Stimulated activated CD8-positive, alpha-beta memory T cell treated with anti-CD3 and anti-CD28 coated beads, Interleukin-12 subunit alpha, Interleukin-12 subunit beta, amount 100 ng/mL, for 1 hour (primary cell): Measurements from ENCODE around the gene GNAS.
"Not testable (repeated sequence)": the region's sequence is repeated elsewhere in the genome, so short reads cannot be mapped to it uniquely, and the experiment has no call there.

Experiments used
- DNase-seq: peaks from one replicate; pipeline ENCODE4 v3.0.0-alpha.2; 2020; ENCODE audit warnings: low read depth

GNAS gene

DNA sequence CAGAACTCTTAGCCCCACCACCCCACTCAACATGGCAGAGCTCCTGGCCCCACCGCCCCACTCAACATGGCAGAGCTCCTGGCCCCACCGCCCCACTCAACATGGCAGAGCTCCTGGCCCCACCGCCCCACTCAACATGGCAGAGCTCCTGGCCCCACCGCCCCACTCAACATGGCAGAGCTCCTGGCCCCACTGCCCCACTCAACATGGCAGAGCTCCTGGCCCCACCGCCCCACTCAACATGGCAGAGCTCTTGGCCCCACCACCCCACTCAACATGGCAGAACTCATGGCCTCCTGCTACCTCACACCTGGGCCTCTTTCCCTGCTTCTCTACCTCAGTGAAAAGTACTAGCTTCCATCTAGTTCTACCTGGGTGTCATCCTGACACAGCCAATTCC, 23.7 kb upstream of the GNAS start:
- not testable (repeated sequence) for DNase-seq

DNA sequence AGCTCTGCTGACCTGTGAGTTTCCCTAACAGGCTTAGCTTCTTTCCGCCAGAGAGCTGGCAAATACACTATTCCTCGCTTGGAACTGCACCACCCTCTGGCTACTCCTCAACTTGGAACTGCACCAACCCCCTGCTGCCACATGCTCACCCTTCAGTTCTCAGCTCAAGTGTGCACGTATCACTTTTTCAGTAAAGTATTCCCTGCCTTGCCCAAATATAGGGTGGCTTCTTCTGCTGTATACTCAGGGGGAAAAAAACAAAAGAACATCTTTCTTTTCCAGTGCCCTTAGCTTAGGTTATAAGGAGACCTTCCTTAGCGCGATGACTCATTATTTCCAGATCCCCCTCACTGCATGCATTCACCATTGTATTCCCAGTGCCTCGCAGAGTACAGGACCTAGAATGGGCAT, 23.0 kb upstream of the GNAS start:
- DNase-seq, result no peak

DNA sequence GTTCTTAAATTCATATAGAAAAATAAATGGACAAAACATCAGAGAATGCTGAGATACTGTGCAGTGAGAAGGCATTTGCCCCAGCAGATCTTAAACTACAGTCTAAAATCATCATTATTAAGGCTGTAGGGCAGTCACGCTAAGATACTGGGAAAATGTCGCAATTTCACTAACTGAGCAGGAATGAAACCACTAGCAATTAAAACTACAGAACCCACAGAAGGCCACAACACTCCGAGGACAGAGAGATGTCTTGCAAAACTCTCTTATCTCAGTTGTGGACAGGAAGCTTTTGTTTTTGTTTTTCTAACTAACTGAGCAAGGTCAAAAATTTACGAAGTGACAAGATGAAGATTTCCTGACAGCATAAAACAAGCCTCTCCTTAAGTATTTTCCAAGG, 20.1 kb upstream of the GNAS start:
- no peak for DNase-seq

DNA sequence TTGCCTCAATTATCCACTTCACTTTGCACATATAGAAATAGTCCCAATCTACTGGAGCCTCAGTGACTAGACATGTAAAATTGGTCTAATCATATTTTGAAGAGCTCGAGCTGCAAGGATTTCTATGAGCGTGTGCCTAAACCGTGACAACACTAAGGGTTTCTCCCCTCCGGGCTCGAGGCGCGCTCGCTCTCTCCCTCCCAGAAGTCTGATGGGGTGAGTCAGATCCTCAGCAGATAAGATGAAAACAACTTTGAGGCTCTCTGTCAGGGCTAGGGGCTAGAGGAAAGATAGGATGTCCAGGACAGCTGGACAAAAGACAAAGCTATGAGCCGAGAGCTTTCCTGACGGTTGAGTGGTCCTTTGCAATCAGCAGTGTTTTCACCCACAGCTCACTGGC, 18.6 kb upstream of the GNAS start:
- DNase-seq, result no peak

DNA sequence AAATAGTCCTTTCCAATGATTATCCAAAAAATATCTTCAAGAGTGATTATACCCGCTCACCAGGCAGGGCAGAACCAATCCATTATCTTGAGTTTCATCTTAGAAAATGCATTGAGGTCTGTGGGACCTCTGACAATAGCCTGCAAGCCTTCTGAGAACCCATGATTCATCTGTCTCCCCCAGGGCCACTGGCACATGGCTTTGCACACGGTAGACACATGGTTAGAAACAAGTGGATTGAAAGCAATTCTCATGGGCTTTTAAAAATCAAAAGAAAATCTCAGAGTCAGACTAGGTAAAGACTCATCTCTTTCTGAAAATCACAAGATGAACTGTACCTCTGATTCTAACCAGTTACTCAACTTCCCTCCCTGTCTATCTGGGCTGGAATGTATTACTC, 17.3 kb upstream of the GNAS start:
- no peak for DNase-seq

DNA sequence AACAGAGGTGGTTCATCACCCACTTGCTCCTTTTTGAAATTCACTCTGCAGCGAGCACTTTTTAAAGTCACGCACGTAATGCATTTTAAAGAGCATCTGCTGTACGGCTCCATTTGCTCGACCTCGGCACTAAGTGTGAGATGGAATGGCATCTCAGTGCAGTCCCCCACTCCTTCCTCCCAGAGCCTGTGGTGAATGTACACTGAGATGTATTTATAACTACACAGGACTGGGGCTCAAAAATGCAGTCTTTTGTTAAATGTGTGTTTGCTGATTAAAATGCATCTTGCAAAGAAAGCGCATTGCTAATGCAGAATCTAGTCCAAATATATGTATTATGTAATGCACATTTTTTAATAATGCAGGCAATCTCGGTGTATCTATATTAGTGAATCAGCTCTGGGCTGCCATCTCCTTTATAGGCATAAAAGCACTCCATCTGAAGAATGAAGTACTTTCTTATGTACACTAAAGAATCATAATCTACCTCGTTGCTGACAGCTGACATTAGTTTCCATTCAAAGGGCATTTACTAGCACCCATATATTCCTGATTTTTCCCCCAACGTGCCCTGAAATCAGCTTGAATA, 15.8 kb upstream of the GNAS start:
- DNase-seq, result no peak

DNA sequence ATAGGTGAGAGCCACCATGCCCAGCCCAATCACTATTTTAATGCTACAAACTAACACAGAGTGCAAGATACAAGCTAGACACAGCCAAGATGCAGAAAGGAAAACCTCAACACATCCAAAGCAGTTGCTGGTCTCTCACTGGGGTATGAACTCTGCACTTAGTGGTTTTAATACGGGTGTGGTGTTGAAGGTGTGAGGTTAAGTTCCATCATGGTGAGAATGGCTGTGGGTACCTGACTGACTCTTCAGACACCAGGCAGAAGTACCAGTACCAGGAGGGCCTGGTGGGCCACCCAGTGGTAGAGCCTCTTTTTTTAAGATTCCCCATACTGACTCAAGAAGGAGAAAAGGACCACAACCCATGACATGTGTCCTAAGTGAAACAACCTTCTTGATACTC, 14.8 kb upstream of the GNAS start:
- no peak for DNase-seq

DNA sequence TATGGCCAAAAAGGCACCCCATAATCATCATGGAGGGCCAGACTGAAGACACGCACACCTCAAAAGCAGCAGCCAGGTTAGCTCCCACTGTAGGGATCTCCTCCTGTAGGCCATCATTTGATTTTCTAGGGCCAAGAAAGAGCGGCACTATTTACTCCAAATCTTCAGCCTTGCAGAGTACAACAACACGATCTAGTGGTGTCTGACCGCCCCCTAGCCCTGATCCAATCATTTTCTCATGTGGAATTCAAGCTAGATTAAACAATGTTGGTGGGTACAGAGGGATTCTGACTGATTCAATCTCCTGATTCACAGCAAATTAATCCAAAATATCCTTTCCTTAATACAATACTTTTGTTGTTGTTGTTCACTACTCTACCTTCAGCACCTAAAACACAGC, 14.3 kb upstream of the GNAS start:
- DNase-seq, result no peak

DNA sequence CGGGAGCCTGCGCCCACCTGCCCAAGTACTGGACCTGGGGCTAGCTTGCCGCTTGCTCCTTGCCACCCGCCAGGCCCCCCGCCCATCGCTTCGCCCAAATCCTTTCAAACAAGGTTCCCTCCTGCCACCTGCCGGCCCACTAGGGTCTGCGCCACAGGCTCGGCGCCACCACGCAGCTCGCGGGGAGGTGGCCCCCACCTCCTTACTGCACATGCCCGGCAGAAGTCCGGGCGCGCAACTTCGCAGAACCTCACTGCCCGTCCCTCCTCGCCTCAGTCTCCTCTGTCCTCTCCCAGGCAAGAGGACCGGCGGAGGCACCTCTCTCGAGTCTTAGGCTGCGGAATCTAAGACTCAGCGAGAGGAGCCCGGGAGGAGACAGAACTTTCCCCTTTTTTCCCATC, 13.0 kb upstream of the GNAS start:
- DNase-seq, result peak; percentile 15

DNA sequence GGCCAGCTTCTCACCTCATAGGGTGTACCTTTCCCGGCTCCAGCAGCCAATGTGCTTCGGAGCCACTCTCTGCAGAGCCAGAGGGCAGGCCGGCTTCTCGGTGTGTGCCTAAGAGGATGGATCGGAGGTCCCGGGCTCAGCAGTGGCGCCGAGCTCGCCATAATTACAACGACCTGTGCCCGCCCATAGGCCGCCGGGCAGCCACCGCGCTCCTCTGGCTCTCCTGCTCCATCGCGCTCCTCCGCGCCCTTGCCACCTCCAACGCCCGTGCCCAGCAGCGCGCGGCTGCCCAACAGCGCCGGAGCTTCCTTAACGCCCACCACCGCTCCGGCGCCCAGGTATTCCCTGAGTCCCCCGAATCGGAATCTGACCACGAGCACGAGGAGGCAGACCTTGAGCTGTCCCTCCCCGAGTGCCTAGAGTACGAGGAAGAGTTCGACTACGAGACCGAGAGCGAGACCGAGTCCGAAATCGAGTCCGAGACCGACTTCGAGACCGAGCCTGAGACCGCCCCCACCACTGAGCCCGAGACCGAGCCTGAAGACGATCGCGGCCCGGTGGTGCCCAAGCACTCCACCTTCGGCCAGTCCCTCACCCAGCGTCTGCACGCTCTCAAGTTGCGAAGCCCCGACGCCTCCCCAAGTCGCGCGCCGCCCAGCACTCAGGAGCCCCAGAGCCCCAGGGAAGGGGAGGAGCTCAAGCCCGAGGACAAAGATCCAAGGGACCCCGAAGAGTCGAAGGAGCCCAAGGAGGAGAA, 12.3 kb upstream of the GNAS start:
- no peak for DNase-seq

DNA sequence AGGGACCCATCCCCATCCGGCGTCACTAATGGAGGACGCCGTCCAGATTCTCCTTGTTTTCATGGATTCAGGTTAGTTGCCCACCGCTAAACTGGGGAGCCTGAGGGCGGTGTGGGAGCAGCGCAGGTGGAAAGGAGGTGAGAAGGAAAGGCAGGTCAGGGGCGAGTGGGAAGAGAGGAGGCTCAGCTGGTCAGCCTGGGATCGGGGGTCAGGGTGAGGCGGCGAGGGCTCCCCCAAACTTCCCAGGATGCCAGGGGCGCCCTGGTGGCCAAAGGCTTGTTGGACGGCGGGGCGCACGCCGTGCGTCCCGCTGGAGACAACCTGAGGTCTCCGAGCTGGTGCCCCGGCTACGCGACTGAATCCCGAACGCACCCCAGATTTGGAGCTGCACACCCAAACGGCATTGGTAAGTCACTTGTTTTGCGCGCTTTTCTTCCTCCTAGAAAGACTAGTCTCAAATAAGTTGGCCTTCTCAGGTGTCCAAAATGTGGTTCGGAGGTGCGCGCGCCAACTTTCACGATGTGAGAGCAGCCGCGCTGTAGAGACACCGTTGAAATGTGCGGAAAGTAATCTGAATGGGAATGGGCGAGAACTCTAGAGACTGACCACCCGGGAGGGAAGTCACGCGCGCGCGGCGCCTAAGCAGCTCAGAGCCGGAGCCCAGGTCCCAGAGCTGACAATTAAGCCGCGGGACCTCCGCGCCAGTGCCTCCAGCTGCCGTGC, 11.5 kb upstream of the GNAS start:
- no peak for DNase-seq

DNA sequence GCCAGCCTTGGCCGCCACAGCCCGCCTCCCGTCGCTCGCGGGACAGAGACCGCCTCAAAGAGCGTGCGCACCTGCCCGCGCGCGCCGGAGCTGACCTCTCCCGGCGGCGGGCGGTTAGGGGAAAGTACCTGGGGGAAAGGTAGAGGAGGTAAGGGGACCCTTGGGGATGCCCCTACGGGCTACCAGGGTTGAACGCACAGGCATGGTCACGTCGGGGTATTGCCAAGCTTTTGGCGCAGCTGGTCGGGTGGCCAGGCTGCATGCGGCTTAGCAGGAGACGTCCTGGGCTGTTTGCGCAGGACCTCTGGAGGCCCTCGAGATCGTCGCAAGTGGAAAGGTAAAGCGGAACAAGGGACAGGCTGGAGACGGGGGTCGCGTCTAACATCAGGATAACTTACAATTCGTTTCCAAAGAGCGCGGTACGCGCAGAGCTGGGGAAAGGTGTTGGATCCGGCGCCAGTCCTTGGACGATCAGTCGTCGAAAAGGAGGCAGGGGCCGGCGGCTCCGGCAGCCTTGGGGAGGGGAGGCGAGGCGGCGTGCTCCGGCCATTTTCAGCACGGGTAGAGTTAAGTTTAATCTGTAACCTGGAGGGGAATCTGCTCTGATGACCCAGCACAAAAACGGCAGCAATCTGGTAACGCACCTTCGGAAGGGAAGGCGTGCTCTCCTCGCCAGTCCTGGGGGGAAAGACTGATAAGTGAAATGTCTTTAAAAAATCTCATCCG, 10.8 kb upstream of the GNAS start:
- no peak for DNase-seq

DNA sequence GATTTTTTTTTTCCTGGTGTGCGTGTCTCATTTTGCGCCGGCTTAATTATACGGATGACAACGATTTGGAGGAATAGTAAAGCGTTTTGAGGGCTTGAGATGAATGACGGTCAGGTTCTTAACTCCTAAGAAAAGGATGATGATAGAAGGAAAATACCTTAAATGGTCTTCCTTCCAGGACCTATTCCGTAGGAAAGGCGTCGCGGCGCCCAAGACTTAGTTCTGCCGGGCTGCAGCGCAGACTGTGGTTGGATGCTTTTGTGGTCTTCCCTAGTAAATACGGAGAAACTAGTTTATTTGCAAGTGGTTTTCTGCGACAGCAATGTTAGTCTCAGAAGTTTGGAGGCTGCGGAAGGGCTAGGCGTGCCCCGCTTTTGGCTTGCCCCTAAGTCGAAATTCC, 10.2 kb upstream of the GNAS start:
- DNase-seq, result no peak

DNA sequence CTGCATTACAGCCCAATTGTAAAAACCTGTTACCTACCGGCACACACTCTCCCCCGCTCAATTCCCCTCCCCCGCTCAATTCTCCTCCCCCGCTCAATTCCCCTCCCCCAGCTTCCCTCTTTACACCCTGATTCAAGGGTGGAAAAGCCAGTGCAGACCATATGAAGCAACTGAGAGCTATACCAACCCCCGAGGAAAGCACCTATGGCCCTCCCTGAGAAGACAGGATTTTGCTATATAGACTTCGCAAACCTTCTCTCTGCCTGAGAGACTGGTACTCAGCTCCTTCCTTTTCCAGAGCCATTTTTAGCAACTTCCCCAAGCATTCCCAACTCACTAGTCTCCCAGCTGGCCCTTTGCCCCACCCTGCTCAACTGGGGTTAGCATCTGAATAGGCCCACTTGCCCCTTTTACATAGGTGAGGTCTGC, 9.4 kb upstream of the GNAS start:
- no peak for DNase-seq

DNA sequence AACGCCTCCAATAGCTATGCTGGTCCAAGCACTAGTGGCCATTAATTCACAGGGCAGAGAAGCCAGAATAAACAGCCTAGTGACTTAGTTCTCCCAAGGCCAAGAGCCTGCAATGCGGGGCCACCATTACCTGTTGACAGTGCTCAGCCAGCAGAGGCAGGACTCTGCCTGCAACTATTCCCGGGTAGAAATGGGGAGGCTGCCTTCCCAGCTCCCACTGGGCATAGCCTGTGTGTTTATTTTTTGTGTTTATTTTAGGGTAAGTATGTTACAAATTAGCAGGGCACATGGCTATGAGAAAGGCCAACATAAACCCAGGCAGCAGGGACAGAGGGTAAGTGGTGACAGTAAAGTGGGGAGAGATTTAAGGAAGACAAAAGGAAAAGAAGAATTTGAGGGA, 6.8 kb upstream of the GNAS start:
- DNase-seq, result no peak

DNA sequence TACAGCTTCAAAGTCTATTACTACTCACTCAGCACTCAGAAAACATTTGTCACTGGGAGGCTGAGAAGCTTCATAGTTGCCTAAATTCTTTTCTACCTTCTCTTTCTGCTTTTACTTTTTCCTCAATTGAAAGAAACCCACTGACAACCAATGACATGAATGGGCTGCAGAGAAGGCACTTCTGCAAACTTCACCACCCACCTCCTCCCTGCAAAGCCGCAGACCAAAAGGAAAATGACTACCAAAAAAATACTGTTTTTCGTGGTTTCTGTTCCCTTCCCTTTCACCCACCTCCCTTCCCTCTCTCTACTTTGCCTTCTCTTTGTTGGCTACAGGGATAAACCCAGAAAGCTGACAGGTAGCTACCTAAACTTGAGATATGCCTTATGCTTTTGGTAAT, 5.1 kb upstream of the GNAS start:
- no peak for DNase-seq

DNA sequence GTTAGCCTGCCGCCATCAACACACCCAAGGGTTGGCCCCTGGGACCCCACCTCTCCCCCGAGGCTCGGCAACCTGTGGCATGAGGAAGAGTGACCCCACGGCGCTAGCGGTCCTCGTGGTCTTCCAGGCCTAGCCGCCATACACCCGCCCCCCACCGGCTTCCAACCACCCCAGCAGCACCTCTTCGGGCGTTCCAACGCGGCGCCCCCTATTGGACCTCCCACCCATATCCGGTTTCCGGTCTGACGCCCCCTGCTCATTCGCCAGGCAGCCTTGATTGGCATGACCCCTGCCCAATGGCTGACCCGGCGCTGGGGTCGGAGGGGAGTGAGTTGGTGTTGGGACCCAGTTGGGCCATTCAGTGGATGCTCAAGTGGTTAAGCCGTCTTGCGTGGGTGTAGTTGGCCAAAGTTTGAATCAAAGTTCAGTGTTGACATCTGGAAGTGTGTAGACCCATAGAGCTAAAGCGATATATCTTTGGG, 1.8 kb upstream of the GNAS start, which contains the start of gene GNAS-AS1:
GNAS-AS1 (minus strand) TSS at position 210 of the 482 bp plus-strand sequence.
- peak; percentile 54 for DNase-seq

DNA sequence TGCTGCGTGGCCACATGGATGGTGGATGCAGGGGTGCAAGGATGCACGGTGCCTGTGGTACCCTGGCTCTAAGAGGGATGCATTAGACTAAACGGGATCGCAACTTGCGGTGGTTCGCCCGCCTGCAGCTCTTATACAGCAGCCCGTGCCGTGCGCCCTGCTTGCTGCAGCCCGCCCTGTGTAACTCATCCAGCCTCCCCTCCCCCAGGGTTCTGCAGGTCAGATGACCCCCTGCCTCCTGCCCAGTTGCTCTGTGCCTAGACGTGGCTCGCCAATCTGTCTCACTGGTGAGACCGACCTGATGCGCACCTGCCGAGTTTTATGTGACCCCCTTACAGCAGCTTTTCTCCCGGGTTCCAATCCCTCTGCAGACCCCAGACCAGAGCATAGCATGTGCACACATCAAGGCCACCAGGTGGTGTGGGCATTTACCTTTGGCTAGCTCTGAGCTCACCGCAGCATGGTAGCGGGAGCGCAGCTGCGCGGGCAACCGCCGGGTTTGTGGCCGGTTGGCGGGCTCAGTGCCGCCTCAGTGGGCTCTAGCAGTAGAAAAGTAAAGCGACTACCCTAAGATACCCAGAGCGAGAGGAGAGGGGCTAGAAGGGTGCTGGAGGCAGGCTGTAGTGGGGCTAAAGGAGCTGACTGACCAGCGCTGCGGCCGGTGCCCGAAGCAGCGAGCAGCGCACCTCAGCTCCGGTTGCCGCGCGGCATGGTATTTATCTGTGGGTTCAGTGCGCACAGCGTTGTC, 1.1 kb upstream of the GNAS start:
- DNase-seq, result no peak

DNA sequence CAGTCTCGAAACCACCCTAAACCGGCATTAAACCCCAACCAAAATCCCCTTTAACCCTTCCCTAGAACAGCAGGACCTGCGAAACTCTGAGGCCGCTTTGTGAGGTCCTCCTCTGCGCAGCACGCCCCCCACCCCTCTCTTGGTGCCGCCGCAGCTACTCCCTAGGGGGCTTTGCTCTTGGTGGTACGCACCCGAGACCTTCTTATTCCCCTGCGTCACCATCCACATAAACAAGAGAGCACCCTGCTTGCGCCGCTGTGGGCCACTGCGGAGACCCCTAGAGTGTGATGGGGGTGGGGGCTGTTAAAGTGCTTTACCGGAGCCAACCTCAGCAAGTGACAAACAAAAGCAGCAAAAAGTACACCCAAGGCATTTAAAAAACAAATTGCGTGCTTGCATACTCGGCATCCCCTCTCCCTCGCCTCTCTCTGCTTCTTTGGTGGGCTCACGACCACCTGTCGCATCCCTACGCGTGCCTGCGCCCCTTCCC, 502 bp upstream of the GNAS start:
- DNase-seq, result no peak

DNA sequence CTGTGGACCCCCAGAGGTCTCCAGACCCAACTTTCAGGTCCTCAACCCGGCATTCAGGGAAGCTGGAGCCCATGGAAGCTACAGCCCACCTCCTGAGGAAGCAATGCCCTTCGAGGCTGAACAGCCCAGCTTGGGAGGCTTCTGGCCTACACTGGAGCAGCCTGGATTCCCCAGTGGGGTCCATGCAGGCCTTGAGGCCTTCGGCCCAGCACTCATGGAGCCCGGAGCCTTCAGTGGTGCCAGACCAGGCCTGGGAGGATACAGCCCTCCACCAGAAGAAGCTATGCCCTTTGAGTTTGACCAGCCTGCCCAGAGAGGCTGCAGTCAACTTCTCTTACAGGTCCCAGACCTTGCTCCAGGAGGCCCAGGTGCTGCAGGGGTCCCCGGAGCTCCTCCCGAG, 950 bp downstream of the GNAS start:
- DNase-seq, result no peak

DNA sequence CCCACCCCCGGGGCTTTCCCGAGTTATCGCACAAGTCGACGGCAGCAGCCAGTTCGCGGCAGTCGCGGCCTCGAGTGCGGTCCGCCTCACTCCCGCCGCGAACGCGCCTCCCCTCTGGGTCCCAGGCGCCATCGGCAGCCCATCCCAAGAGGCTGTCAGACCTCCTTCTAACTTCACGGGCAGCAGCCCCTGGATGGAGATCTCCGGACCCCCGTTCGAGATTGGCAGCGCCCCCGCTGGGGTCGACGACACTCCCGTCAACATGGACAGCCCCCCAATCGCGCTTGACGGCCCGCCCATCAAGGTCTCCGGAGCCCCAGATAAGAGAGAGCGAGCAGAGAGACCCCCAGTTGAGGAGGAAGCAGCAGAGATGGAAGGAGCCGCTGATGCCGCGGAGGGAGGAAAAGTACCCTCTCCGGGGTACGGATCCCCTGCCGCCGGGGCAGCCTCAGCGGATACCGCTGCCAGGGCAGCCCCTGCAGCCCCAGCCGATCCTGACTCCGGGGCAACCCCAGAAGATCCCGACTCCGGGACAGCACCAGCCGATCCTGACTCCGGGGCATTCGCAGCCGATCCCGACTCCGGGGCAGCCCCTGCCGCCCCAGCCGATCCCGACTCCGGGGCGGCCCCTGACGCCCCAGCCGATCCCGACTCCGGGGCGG, 1.6 kb downstream of the GNAS start:
- no peak for DNase-seq
